A549 treated with CORT108297 at 1 μM for 4 hours (cell line): Measurements from ENCODE around the gene MSH2. TPM values are rescaled to one million over a fixed set of nuclear protein-coding genes. Genes with fewer than 3 reads are reported as not detected.

Experiments
- total RNA-seq: library from RNA; stranded (reverse); fragments of 200-300 nt; extraction: Qiagen RNA extraction; gene quantifications from 5 replicates; pipeline ENCODE4 v1.2.3, GENCODE V29; 2022

MSH2 gene
- total RNA-seq, result 37.1 to 53.2 TPM (median 41.9 TPM) in 5 replicates

DNA sequence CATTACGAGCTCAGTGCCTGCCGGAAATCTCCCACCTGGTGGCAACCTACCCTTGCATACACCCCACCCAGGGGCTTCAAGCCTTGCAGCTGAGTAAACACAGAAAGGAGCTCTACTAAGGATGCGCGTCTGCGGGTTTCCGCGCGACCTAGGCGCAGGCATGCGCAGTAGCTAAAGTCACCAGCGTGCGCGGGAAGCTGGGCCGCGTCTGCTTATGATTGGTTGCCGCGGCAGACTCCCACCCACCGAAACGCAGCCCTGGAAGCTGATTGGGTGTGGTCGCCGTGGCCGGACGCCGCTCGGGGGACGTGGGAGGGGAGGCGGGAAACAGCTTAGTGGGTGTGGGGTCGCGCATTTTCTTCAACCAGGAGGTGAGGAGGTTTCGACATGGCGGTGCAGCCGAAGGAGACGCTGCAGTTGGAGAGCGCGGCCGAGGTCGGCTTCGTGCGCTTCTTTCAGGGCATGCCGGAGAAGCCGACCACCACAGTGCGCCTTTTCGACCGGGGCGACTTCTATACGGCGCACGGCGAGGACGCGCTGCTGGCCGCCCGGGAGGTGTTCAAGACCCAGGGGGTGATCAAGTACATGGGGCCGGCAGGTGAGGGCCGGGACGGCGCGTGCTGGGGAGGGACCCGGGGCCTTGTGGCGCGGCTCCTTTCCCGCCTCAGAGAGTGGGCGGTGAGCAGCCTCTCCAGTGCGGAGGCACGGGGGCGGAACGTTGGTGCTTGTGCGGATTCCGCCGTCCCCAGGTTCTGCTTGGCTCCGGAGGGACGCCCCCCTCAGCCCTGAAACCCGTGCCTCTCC, at the start of gene MSH2:
Gene MSH2 (plus strand): TSS at position 352 of the 804 bp plus-strand sequence. CDS start 36 bp downstream, at position 388.

Other genes starting within 250 kb of the MSH2 start
- gene STPG4, start 247.8 kb upstream of the MSH2 start, total RNA-seq, result 0.05 TPM in 1 of 5 replicates, not detected in the others
- 921 to 1,339 TPM (median 948 TPM) in 5 replicates for gene CALM2, start 226.6 kb upstream of the MSH2 start, total RNA-seq
- 3.8 to 5.3 TPM (median 4.5 TPM) in 5 replicates for gene EPCAM, start 33.8 kb upstream of the MSH2 start, total RNA-seq
- 0.02 to 0.03 TPM (median 0.03 TPM) in 4 of 5 replicates, not detected in the other for gene KCNK12, start 167.8 kb downstream of the MSH2 start, total RNA-seq